ENCODE measurements around the gene CDK5R1.

GRCh38 chr17:32516450-32516849 is 29.7 kb downstream of the CDK5R1 start:
- no peak for TF ChIP-seq CTCF (conservative IDR thresholded peaks at IDR 0.05; ENCODE audit: low read length)
- no peak for TF ChIP-seq EZH2phosphoT487 (IDR thresholded peaks at IDR 0.05; ENCODE audit: borderline replicate concordance)
